SK-MEL-5 (cell line): ENCODE results near the gene PTPN2. TPM values are rescaled to one million over a fixed set of nuclear protein-coding genes. Genes with fewer than 3 reads are reported as not detected.

ENCODE experiments used
- DNase-seq: peaks from one replicate; pipeline ENCODE4 v3.0.0-alpha.2; 2016; ENCODE audit warnings: low read depth, low spot score
- in situ Hi-C: cut with HindIII; loops from 2 replicates; pipeline ENCODE4 v1.10.0; 2016; ENCODE audit warnings: low sequenced_read_pairs, high pct_unique_total_duplicates, low pct_unique_long_range_greater_than_20kb
- small RNA-seq, 2 experiments: library from RNA; depleted of rRNA; stranded (forward); fragments of <200 nt; gene quantifications; one replicate each; pipeline ENCODE3, GENCODE V24; 2014
- total RNA-seq: library from RNA; depleted of rRNA; stranded (reverse); fragments of >200 nt; shearing (Covaris generic); gene quantifications from 2 replicates; pipeline ENCODE4 v1.2.3, GENCODE V29; 2014; rRNA removed

Gene PTPN2
- total RNA-seq, 1 experiment from 2014 or later = 39.6 TPM

DNA sequence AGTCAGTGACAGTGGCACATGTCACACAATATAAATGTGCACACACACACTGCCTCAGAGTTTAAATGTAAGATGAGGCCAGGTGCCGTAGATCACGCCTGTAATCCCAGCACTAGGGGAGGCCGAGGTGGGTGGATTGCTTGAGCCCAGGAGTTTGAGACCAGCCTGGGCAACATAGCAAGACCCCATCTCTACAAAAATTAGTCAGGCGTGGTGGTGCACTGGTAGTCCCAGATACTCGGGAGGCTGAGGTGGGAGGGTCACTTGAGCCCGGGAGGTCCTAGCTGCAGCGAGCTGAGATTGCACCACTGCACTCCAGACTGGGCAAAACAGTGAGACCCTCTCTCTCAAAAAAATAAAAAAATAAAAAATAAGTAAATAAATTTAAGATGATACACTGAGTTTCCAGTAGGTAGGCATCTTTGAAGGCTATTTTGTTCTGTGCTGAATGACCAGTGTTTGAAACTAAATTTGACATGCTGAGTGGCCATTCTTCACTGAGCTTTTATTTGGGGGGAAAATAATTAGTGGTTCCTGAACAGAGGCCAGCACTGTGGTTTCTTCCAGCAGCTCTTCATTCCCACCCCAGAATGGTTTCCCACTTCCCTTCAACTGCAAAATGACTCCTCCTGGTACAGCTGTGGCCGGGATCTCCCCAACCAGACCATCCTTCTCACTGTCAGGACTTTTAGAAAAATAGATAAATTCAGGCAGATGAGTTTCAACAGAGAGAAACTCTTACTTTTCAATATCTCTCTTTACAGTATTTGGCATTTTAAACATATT is 136.3 kb downstream of the PTPN2 start:
- in situ Hi-C loops = no loop called here
- DNase-seq = no peak

DNA sequence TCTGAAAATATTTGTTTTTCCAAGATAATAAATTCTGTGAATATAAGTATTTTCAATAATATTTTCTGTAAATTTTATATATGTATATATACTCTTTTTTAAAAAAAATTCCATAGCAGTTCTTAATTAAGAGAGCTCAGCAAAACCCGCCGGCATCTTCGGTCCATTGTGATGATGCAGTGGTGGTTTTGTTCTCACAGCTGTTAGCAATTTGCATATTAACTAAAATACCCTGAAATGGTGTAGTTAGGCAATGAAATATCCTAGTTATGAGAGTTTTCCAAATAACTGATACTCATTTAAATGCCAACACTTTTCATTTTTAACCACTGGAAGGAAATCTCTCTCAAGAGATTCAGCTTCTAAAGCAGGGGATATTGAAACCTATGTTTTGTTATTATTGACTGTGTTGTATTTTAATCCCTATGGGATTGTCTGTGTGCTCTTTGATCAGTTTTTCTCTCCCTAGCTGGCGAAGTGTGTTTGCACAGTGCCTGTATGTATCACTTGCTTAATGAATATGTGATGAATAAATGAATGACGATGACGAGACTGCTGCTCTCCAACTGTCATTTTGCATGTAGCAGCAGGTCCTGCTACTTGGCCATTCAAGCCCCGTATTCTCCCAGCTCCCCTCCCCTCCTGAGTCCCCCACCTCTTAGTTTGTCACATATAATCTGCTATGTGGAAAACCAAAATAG is 138.8 kb downstream of the PTPN2 start:
- no peak for DNase-seq
- in situ Hi-C loops = no loop called here

- in situ Hi-C loops = no loop called here
- peak; percentile 80 for DNase-seq
Observed at GRCh38 chr18:12744103-12744502, 139.9 kb downstream of the PTPN2 start.

- in situ Hi-C loops = no loop called here
- no peak for DNase-seq
Observed at GRCh38 chr18:12742453-12742852, 141.6 kb downstream of the PTPN2 start.

Small RNAs within 50 kb of the gene (small RNA-seq; reads per million reads assigned to genes)
- 0 reads per million in 2 experiments for gene RF00019

Other genes with a start within 250 kb of the PTPN2 start
- gene SPIRE1, start 226.1 kb downstream of the PTPN2 start, total RNA-seq = 55.6 and 59.3 TPM in 2 replicates
- 9.0 and 12.6 TPM in 2 replicates for gene CEP76, start 181.5 kb downstream of the PTPN2 start, total RNA-seq
- 99.7 and 116 TPM in 2 replicates for gene PSMG2, start 181.2 kb downstream of the PTPN2 start, total RNA-seq
- 24.3 and 31.5 TPM in 2 replicates for gene SEH1L, start 63.8 kb upstream of the PTPN2 start, total RNA-seq
- 21.8 and 22.4 TPM in 2 replicates for gene CEP192, start 107.1 kb upstream of the PTPN2 start, total RNA-seq